Bronchial epithelial cell (primary cell): ENCODE data around the gene HTR5A. TPM values are rescaled to one million over a fixed set of nuclear protein-coding genes. Genes with fewer than 3 reads are reported as not detected.

ENCODE experiments used
- DNase-seq: peaks from one replicate; pipeline ENCODE4 v3.0.0-alpha.2; 2010; ENCODE audit warnings: low read depth
- FAIRE-seq: peaks from 2 replicates; lab custom pipeline; 2011; peaks lifted over from hg19 to GRCh38; lab: Jason Lieb, UNC
- H3K27me3 ChIP-seq: 2 replicates; pipeline ENCODE4 v1.5.1; 2011; ENCODE audit warnings: low read length; ENCODE audit not compliant: control insufficient read depth, insufficient read depth
- H3K36me3 ChIP-seq: 2 replicates; pipeline ENCODE4 v1.5.1; 2011; ENCODE audit warnings: low read length; ENCODE audit not compliant: control insufficient read depth, insufficient read depth
- H3K4me3 ChIP-seq: 2 replicates; pipeline ENCODE4 v1.5.1; 2011; ENCODE audit warnings: mild to moderate bottlenecking, low read depth, low read length, control low read depth
- CTCF ChIP-seq: IDR thresholded peaks from 2 replicates; pipeline ENCODE4 v1.5.1; 2011; ENCODE audit warnings: mild to moderate bottlenecking, moderate library complexity, low read length, control low read depth, inconsistent platforms; ENCODE audit not compliant: insufficient read depth, severe bottlenecking
- total RNA-seq: library from RNA; depleted of rRNA; stranded (reverse); fragments of >200 nt; gene quantifications from 2 replicates; pipeline ENCODE4 v1.2.1, GENCODE V29; 2014

The HTR5A gene
- total RNA-seq, 1 donor from 2014 or later = not detected

- no peaks in the 10 kb centered on the region for H3K27me3 ChIP-seq
- no peak overlapping the region for H3K4me3 ChIP-seq
- no peak for FAIRE-seq
- DNase-seq = no peak
- H3K36me3 ChIP-seq = no peaks in the 10 kb centered on the region
- no peak for TF ChIP-seq CTCF
Observed at GRCh38 chr7:155057076-155057475, 13.0 kb upstream of the HTR5A start.

GRCh38 chr7:155058896-155059295 is 11.2 kb upstream of the HTR5A start:
- FAIRE-seq = no peak
- Histone ChIP-seq H3K36me3 (no peaks in the 10 kb centered on the region), H3K4me3 (no peak overlapping the region), H3K27me3 (no peaks in the 10 kb centered on the region)
- no peak for DNase-seq
- TF ChIP-seq CTCF = no peak

DNA sequence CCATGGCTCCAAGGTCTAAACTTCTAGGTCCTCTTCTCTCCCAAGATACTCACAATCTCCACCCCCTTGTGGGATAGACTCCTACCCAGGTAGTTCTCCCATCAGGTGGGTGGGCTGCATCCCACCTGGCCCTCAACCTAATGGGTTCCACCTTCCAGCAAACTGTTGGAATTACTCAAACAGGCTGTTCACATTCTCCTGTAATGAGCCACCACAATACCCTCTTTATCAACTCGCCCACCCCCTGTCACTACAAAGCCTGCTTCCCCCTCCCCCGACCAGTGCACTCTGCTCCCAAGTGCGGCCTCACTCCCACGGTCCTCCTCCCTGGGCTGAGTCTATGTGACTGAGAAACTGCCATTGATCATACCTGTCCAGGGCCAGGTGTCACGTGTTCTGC is 10.4 kb upstream of the HTR5A start:
- no peaks in the 10 kb centered on the region for H3K36me3 ChIP-seq
- no peaks in the 10 kb centered on the region for H3K27me3 ChIP-seq
- DNase-seq (no peak), FAIRE-seq (no peak)
- H3K4me3 ChIP-seq = no peak overlapping the region
- no peak for TF ChIP-seq CTCF

DNA sequence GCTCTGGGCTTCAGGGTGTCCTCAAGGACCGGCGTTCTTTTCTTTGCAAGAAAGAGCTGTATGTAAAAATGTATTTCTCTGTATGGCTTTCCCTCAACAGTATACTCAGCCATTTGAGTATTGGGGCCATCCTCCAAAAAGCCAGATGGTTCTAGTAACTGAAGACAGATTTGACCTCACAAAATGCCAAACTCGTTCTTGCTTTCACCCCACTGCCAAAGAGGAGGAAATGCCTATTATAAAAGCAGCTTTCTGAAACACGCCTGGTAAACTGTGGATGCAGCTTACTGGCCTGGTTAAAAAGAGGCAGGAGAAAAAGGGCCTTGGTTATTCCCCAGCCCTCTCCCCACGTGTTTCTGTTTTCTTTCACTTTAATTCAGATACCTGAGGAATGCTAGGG is 7.7 kb upstream of the HTR5A start:
- H3K4me3 ChIP-seq = no peak overlapping the region
- no peaks in the 10 kb centered on the region for H3K27me3 ChIP-seq
- DNase-seq (no peak), FAIRE-seq (no peak)
- H3K36me3 ChIP-seq = no peaks in the 10 kb centered on the region
- no peak for TF ChIP-seq CTCF

DNA sequence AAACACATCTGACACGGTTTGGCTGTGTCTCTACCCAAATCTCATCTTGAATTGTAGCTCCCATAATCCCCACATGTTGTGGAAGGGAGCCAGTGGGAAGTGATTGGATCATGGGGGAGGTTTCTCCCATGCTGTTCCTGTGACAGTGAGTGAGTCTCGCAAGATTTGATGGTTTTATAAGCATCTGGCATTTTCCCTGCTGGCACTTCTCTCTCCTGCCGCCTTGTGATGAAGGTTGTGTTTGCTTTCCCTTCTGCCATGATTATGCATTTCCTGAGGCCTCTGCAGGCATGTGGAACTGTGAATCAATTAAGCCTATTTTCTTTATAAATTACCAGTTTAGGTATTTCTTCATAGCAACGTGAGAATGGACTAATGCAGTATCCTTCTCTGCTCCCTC is 5.9 kb upstream of the HTR5A start:
- FAIRE-seq (no peak), DNase-seq (no peak)
- Histone ChIP-seq H3K36me3 (no peaks in the 10 kb centered on the region), H3K4me3 (no peak overlapping the region), H3K27me3 (no peaks in the 10 kb centered on the region)
- TF ChIP-seq CTCF = no peak

DNA sequence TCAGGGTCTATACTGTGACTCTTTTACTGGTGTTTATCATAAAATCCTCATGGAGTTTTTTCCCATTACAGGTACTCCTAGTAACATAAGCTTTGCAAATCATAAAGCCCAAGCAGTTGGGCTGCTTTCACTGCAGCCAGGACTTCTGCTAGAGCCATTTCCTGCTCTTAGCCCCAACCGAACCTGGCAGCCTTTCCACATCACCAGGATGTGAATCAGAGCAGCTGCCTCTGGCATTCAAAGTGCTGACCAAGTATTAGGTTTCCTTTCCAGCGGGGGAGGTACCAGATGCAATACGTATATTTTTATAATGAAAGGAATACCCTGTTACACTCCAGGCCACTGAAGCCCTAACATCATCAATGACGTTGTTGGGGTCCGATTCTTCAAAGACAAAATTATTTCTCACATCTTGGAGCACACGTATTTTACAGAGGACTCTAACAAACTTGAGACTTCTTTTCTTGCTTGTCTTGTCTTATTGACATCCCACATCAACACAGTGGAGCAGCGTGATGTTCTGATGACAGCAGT is 3.6 kb upstream of the HTR5A start:
- Histone ChIP-seq H3K36me3 (no peaks in the 10 kb centered on the region), H3K4me3 (no peak overlapping the region), H3K27me3 (peaks cover 2% of the 10 kb centered on the region)
- no peak for FAIRE-seq
- TF ChIP-seq CTCF = no peak
- DNase-seq = peak; percentile 65
